ENCODE measurements around the gene WNK3.

DNA sequence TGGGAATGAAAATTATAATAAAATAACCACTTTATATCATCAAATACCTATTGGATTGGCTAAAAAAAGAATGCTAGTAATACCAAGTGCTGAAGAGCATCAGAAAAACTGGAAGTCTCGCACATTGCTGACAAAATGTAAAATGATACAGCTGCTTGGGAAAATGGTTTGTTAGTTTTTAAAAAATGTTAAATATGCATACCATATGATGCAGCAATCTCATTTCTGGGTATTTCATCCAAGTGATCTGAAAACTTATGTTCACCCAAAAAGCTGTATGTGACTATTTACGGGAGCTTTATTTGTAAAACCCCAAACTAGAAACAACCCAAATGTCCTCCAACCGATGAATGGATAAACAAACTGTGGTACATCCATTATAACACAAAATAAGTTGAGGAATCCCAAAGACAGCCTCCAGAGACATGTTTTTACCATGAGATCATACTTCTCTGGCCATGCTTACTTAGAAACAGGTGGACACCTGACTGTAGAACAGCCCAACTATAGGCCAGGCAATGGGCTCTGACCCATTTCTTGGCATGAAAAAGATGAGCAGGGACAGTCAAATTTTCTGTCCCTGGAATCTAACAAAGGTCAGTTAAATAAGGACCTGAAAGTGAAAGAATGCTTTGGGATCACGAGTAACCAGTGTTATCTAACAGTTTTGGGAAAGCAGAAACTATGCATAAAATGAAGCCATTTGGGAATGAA lies 127.3 kb downstream of the WNK3 start:
- TF ChIP-seq, protein P1, sequence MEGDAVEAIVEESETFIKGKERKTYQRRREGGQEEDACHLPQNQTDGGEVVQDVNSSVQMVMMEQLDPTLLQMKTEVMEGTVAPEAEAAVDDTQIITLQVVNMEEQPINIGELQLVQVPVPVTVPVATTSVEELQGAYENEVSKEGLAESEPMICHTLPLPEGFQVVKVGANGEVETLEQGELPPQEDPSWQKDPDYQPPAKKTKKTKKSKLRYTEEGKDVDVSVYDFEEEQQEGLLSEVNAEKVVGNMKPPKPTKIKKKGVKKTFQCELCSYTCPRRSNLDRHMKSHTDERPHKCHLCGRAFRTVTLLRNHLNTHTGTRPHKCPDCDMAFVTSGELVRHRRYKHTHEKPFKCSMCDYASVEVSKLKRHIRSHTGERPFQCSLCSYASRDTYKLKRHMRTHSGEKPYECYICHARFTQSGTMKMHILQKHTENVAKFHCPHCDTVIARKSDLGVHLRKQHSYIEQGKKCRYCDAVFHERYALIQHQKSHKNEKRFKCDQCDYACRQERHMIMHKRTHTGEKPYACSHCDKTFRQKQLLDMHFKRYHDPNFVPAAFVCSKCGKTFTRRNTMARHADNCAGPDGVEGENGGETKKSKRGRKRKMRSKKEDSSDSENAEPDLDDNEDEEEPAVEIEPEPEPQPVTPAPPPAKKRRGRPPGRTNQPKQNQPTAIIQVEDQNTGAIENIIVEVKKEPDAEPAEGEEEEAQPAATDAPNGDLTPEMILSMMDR (conservative IDR thresholded peaks at IDR 0.05; ENCODE audit: low read depth in 2 of 2) = no peak
- TF ChIP-seq EZH2 (IDR thresholded peaks at IDR 0.05; ENCODE audit: low read depth, unreplicated experiment) = no peak
- TF ChIP-seq POLR2AphosphoS5 (IDR thresholded peaks at IDR 0.05; ENCODE audit: low read depth) = no peak
- TF ChIP-seq EZH2phosphoT487 (IDR thresholded peaks at IDR 0.05; ENCODE audit: unreplicated experiment) = no peak
- TF ChIP-seq ZNF114 (CRISPR knock-in tag; IDR thresholded peaks at IDR 0.05) = no peak
- TF ChIP-seq CREB1 (CRISPR knock-in tag; IDR thresholded peaks at IDR 0.05; ENCODE audit: low read depth) = no peak
- TF ChIP-seq, protein P2, sequence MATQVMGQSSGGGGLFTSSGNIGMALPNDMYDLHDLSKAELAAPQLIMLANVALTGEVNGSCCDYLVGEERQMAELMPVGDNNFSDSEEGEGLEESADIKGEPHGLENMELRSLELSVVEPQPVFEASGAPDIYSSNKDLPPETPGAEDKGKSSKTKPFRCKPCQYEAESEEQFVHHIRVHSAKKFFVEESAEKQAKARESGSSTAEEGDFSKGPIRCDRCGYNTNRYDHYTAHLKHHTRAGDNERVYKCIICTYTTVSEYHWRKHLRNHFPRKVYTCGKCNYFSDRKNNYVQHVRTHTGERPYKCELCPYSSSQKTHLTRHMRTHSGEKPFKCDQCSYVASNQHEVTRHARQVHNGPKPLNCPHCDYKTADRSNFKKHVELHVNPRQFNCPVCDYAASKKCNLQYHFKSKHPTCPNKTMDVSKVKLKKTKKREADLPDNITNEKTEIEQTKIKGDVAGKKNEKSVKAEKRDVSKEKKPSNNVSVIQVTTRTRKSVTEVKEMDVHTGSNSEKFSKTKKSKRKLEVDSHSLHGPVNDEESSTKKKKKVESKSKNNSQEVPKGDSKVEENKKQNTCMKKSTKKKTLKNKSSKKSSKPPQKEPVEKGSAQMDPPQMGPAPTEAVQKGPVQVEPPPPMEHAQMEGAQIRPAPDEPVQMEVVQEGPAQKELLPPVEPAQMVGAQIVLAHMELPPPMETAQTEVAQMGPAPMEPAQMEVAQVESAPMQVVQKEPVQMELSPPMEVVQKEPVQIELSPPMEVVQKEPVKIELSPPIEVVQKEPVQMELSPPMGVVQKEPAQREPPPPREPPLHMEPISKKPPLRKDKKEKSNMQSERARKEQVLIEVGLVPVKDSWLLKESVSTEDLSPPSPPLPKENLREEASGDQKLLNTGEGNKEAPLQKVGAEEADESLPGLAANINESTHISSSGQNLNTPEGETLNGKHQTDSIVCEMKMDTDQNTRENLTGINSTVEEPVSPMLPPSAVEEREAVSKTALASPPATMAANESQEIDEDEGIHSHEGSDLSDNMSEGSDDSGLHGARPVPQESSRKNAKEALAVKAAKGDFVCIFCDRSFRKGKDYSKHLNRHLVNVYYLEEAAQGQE (IDR thresholded peaks at IDR 0.05; ENCODE audit: unreplicated experiment) = no peak
- TF ChIP-seq, protein P3, sequence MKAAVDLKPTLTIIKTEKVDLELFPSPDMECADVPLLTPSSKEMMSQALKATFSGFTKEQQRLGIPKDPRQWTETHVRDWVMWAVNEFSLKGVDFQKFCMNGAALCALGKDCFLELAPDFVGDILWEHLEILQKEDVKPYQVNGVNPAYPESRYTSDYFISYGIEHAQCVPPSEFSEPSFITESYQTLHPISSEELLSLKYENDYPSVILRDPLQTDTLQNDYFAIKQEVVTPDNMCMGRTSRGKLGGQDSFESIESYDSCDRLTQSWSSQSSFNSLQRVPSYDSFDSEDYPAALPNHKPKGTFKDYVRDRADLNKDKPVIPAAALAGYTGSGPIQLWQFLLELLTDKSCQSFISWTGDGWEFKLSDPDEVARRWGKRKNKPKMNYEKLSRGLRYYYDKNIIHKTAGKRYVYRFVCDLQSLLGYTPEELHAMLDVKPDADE (IDR thresholded peaks at IDR 0.05) = no peak
- TF ChIP-seq, protein P4, sequence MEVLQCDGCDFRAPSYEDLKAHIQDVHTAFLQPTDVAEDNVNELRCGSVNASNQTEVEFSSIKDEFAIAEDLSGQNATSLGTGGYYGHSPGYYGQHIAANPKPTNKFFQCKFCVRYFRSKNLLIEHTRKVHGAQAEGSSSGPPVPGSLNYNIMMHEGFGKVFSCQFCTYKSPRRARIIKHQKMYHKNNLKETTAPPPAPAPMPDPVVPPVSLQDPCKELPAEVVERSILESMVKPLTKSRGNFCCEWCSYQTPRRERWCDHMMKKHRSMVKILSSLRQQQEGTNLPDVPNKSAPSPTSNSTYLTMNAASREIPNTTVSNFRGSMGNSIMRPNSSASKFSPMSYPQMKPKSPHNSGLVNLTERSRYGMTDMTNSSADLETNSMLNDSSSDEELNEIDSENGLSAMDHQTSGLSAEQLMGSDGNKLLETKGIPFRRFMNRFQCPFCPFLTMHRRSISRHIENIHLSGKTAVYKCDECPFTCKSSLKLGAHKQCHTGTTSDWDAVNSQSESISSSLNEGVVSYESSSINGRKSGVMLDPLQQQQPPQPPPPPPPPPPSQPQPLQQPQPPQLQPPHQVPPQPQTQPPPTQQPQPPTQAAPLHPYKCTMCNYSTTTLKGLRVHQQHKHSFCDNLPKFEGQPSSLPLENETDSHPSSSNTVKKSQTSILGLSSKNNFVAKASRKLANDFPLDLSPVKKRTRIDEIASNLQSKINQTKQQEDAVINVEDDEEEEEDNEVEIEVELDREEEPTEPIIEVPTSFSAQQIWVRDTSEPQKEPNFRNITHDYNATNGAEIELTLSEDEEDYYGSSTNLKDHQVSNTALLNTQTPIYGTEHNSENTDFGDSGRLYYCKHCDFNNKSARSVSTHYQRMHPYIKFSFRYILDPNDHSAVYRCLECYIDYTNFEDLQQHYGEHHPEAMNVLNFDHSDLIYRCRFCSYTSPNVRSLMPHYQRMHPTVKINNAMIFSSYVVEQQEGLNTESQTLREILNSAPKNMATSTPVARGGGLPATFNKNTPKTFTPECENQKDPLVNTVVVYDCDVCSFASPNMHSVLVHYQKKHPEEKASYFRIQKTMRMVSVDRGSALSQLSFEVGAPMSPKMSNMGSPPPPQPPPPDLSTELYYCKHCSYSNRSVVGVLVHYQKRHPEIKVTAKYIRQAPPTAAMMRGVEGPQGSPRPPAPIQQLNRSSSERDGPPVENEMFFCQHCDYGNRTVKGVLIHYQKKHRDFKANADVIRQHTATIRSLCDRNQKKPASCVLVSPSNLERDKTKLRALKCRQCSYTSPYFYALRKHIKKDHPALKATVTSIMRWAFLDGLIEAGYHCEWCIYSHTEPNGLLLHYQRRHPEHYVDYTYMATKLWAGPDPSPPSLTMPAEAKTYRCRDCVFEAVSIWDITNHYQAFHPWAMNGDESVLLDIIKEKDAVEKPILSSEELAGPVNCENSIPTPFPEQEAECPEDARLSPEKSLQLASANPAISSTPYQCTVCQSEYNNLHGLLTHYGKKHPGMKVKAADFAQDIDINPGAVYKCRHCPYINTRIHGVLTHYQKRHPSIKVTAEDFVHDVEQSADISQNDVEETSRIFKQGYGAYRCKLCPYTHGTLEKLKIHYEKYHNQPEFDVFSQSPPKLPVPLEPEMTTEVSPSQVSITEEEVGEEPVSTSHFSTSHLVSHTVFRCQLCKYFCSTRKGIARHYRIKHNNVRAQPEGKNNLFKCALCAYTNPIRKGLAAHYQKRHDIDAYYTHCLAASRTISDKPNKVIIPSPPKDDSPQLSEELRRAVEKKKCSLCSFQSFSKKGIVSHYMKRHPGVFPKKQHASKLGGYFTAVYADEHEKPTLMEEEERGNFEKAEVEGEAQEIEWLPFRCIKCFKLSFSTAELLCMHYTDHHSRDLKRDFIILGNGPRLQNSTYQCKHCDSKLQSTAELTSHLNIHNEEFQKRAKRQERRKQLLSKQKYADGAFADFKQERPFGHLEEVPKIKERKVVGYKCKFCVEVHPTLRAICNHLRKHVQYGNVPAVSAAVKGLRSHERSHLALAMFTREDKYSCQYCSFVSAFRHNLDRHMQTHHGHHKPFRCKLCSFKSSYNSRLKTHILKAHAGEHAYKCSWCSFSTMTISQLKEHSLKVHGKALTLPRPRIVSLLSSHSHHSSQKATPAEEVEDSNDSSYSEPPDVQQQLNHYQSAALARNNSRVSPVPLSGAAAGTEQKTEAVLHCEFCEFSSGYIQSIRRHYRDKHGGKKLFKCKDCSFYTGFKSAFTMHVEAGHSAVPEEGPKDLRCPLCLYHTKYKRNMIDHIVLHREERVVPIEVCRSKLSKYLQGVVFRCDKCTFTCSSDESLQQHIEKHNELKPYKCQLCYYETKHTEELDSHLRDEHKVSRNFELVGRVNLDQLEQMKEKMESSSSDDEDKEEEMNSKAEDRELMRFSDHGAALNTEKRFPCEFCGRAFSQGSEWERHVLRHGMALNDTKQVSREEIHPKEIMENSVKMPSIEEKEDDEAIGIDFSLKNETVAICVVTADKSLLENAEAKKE (CRISPR knock-in tag; IDR thresholded peaks at IDR 0.05) = no peak
- no peak for TF ChIP-seq JUNB (IDR thresholded peaks at IDR 0.05; ENCODE audit: unreplicated experiment)
- TF ChIP-seq STAT1 (IDR thresholded peaks at IDR 0.05; ENCODE audit: unreplicated experiment) = no peak
- TF ChIP-seq NANOG (IDR thresholded peaks at IDR 0.05; ENCODE audit: borderline replicate concordance) = no peak
